Common myeloid progenitor, CD34-positive (primary cell): ENCODE results near the gene MAST2. TPM values are rescaled to one million over a fixed set of nuclear protein-coding genes. Genes with fewer than 3 reads are reported as not detected.

ENCODE experiments used
- CTCF ChIA-PET: fragments of 350-600 bp; sonication (Branson Sonifier 250); formaldehyde crosslinking; loops from one replicate; lab custom pipeline; 2021; ENCODE audit warnings: antibody characterized with exemption; lab: Charles Lee
- POLR2A ChIA-PET: fragments of 350-600 bp; sonication (Branson Sonifier 250); formaldehyde crosslinking; loops from one replicate; lab custom pipeline; 2021; ENCODE audit warnings: antibody characterized with exemption; lab: Charles Lee
- DNase-seq, 3 donors: peaks; one replicate each; pipeline versions ENCODE4 v3.0.0 to v3.0.0-alpha.2; 2013
- H3K27ac ChIP-seq, 2 experiments: 1 replicate in 1 of 2; 2 replicates in 1 of 2; pipeline ENCODE4 v1.7.0; 2013; ENCODE audit warnings: inconsistent platforms in 2 of 2, low read length in 2 of 2, mild to moderate bottlenecking in 2 of 2, low read depth in 1 of 2, moderate library complexity in 1 of 2; ENCODE audit not compliant: severe bottlenecking in 2 of 2, insufficient read depth in 1 of 2, poor library complexity in 1 of 2
- H3K27me3 ChIP-seq, 5 experiments: replicated peaks in 2 of 5; 1 replicate in 3 of 5; 2 replicates in 2 of 5; pipeline versions ENCODE4 v1.6.1 to v1.7.0; 2013; ENCODE audit warnings: low read length in 4 of 5, mild to moderate bottlenecking in 2 of 5, moderate library complexity in 2 of 5, inconsistent platforms in 1 of 5; ENCODE audit not compliant: insufficient read depth in 5 of 5, control insufficient read depth in 4 of 5
- H3K36me3 ChIP-seq, 4 experiments: 1 replicate in 2 of 4; 2 replicates in 2 of 4; pipeline versions ENCODE4 v1.6.1 to v1.7.0; 2013; ENCODE audit warnings: low read length in 3 of 4, control low read depth in 1 of 4, mild to moderate bottlenecking in 1 of 4; ENCODE audit not compliant: control insufficient read depth in 4 of 4, insufficient read depth in 4 of 4
- H3K4me1 ChIP-seq, 4 experiments: 1 replicate in 3 of 4; 2 replicates in 1 of 4; pipeline versions ENCODE4 v1.6.1 to v1.7.1; 2013; ENCODE audit warnings: low read length in 3 of 4, mild to moderate bottlenecking in 3 of 4, control low read depth in 1 of 4, inconsistent platforms in 1 of 4, moderate library complexity in 1 of 4; ENCODE audit not compliant: control insufficient read depth in 4 of 4, insufficient read depth in 4 of 4; ENCODE audit errors: control extremely low read depth in 1 of 4
- H3K4me3 ChIP-seq, 7 experiments: 1 replicate in 4 of 7; 2 replicates in 3 of 7; pipeline versions ENCODE4 v1.5.1 to v1.7.0; 2013; ENCODE audit warnings: mild to moderate bottlenecking in 7 of 7, low read length in 6 of 7, moderate library complexity in 6 of 7, inconsistent platforms in 2 of 7, low read depth in 2 of 7, control low read depth in 1 of 7; ENCODE audit not compliant: insufficient read depth in 4 of 7, control insufficient read depth in 1 of 7; ENCODE audit errors: extremely low read depth in 1 of 7
- H3K9me3 ChIP-seq, 5 experiments: 1 replicate in 4 of 5; 2 replicates in 1 of 5; pipeline versions ENCODE4 v1.6.1 to v1.7.1; 2013; ENCODE audit warnings: low read length in 4 of 5, mild to moderate bottlenecking in 2 of 5, inconsistent platforms in 1 of 5, low read depth in 1 of 5, moderate library complexity in 1 of 5; ENCODE audit not compliant: control insufficient read depth in 4 of 5, insufficient read depth in 2 of 5; ENCODE audit errors: control extremely low read depth in 1 of 5
- WGBS: methylation state at CpG from one replicate; pipeline ENCODE4 v1.1.5; 2013; ENCODE audit not compliant: insufficient coverage; 5-methylcytosine and 5-hydroxymethylcytosine counted together
- polyA plus RNA-seq: library from polyadenylated mRNA; unstranded; fragments of 120-200 nt; gene quantifications from one replicate; pipeline ENCODE4 v1.2.1, GENCODE V29; 2013

Gene MAST2
- 11.4 TPM for polyA plus RNA-seq

DNA sequence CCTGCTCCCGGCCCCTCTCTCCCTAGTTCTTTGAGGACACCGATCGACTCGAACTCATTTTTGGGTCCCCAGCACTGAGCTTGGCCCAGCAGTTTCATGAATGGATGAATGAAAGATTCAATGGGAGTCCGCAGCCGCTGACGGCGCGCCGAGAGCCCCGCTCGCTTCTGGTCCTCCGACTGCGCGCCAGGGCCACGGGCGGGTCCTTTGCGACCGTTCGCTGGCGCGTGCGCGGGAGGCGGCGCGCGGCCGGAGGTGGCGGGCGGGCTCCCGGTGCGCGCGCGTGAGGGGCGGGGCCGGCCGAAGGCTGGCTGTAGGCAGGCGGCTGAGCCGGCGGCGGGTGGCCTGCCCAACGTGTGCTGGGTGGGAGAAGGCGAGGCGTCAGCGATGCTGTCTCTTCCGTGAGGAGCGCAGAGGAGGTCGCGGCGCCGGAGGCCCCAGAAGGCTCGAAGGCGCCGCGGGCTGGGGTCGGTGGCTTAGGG is at the start of gene MAST2:
Gene MAST2 (plus strand): TSS at position 314 of the 482 bp plus-strand sequence. CDS start 284 bp downstream, outside the sequence.
- WGBS = under 1% methylated on average over 40 of the region's 58 CpGs
- Histone ChIP-seq H3K4me3 (peak within 1 kb of the TSS; percentile 63 to 91 (median 72)), H3K4me1 (peaks cover 0 to 24% (median 15%) of the 10 kb centered on the region in 4 experiments), H3K9me3 (no peaks in the 10 kb centered on the region), H3K36me3 (peaks cover 0 to 4% (median 2%) of the 10 kb centered on the region in 4 experiments), H3K27ac (peak within 1 kb of the TSS in 1 of 2 experiments; percentile 18), H3K27me3 (no peaks in the 10 kb centered on the region)
- ChIA-PET CTCF (no interaction called here), POLR2A (no interaction called here)
- peak; percentile 81 to 91 (median 88) for DNase-seq

DNA sequence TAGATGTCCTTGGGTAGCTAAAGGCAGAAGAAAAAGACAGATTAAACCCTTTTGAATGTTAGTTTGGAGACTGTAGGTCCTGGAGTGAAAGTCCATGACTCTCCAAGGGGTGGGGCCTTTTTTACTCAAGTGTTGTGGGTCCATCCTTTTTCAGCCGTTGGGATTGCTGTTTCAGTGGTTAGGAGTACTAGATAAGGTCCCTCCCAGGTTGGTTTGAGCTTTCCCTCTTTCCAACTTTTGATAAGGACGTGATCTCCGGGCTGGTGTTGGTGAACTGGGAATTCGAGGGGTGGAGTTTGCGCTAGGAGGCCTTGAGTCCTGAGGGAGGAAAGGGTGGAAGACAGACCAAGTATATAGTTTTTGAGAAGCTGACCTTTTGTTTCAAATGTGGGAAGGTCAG is 47.7 kb upstream of the MAST2 start:
- WGBS = 96% methylated on average over 5 of the region's 5 CpGs
- Histone ChIP-seq H3K36me3 (no peaks in the 10 kb centered on the region), H3K27ac (no peak overlapping the region), H3K27me3 (no peaks in the 10 kb centered on the region), H3K9me3 (peaks cover 0 to 18% (median 9%) of the 10 kb centered on the region in 5 experiments), H3K4me1 (peaks cover 3 to 11% (median 8%) of the 10 kb centered on the region in 4 experiments), H3K4me3 (no peak overlapping the region)
- ChIA-PET CTCF (no interaction called here), POLR2A (no interaction called here)
- DNase-seq = no peak

DNA sequence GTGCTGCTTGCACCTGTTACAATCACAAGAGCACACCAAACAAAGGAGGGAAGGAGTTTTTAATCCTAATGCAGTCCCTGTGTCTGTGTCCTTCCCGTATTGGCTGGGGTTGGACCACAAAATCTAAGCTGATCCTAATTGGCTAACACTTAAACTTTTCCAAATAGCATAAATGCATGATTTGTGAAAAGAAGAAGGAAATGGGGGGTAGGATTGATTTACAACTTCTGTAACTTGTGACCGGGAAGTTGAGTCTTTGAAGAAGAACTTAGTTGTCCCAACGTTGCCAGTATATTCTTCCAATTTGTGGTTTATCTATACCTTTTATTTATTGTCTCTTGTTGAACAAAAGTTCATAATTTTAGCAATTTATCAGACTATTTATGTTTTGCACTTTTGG is 41.1 kb upstream of the MAST2 start:
- Histone ChIP-seq H3K9me3 (peaks cover 0 to 13% (median 6%) of the 10 kb centered on the region in 5 experiments), H3K4me1 (no peaks in the 10 kb centered on the region), H3K27ac (no peak overlapping the region), H3K4me3 (no peak overlapping the region), H3K36me3 (no peaks in the 10 kb centered on the region), H3K27me3 (no peaks in the 10 kb centered on the region)
- ChIA-PET POLR2A (no interaction called here), CTCF (no interaction called here)
- no CpG with 5 or more reads among the region's 3 CpGs for WGBS
- DNase-seq = peak in 2 of 3 donors; percentile 11 to 28

DNA sequence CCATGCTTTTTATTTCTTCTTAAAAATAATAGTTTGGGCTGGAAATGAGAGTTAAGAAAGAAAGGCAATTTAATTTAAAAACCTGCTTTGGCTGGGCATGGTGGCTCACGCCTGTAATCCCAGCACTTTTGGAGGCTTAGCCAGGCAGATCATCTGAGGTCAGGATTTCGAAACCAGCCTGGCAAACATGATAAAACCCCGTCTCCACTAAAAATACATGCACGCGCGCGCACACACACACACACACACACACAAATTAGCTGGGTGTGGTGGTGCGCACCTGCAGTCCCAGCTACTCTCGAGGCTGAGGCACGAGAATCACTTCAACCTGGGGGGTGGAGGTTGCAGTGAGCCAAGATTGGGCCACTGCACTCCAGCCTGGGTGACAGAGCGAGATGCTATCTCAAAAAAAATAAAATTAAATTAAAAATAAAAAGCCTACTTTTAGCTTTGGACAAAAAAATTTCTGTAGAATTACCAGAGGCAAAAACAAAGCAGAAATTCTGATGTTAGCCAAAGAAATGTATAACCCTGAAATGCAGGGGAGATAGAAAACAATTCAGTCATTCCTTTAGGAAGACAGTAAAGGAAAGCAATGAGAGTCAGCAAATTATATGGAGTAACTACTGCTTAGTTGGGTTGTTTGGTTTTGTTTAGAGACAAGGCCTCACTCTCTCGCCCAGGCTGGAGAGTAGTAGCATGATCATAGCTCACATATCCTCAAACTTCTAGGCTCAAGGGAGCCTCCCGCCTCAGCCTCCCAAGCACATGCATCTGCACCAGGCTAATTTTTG is 37.2 kb upstream of the MAST2 start:
- H3K4me1 ChIP-seq = no peaks in the 10 kb centered on the region
- ChIA-PET POLR2A (no interaction called here), CTCF (no interaction called here)
- 100% methylated on average over 4 of the region's 13 CpGs for WGBS
- no peak overlapping the region for H3K4me3 ChIP-seq
- H3K27ac ChIP-seq = no peak overlapping the region
- peaks cover 0 to 9% (median 6%) of the 10 kb centered on the region in 5 experiments for H3K9me3 ChIP-seq
- DNase-seq = no peak
- H3K27me3 ChIP-seq = no peaks in the 10 kb centered on the region
- H3K36me3 ChIP-seq = no peaks in the 10 kb centered on the region

DNA sequence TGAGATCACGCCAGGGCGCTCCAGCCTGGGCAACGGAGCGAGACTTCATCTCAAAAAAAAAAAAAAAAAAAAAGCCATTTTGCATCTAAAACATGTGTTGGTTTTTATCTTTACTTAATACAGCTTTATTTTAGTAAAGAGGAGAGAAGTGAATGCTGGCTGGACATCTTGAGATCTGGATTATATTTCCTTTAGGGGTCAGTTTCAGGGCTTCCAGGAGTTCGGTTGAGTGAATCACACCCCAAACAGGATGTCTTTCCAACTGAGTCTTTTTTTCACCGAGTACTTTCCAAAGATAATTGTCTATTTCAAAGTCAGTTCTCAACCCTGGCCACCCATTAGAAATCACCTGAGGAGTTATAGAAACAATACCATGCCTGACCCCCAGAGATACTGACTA is 36.4 kb upstream of the MAST2 start:
- H3K9me3 ChIP-seq = peaks cover 0 to 3% (median 2%) of the 10 kb centered on the region in 5 experiments
- CTCF ChIA-PET = no interaction called here
- H3K4me1 ChIP-seq = no peaks in the 10 kb centered on the region
- no peak for DNase-seq
- H3K27ac ChIP-seq = no peak overlapping the region
- POLR2A ChIA-PET = no interaction called here
- no peaks in the 10 kb centered on the region for H3K36me3 ChIP-seq
- H3K4me3 ChIP-seq = no peak overlapping the region
- no peaks in the 10 kb centered on the region for H3K27me3 ChIP-seq
- 100% methylated on average over 1 of the region's 6 CpGs for WGBS

DNA sequence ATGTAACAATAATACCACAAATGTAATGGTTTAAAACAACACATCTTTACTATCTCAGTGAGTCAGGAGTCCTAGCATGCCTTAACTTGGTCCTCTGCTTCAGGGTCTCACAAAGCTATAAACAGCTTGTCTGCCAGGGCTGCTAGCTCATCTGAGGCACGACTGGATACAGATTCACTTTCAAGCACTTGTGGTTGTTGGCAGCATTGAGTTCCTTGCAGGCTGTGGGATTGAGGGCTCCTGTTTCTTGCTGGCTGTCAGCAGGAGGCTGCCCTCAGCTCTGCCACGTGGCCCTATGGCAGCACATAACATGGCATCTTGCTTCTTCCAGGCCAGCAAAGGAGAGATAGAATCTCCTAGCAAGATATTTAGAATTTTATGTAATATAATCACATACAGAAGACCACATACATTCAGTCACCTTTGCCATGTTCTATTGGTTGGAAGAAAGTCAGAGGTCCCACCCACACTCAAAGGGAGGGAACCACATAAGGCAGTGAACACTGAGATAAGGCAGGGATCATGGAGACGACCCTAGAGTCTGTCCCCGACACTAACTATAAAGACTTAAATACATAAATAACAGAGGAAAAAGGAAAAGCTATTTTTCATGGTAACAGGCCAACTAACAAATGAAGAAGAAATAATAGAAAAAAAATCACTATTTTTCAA is 34.0 kb upstream of the MAST2 start:
- Histone ChIP-seq H3K27ac (no peak overlapping the region), H3K27me3 (no peaks in the 10 kb centered on the region), H3K4me1 (no peaks in the 10 kb centered on the region), H3K9me3 (no peaks in the 10 kb centered on the region), H3K36me3 (no peaks in the 10 kb centered on the region), H3K4me3 (no peak overlapping the region)
- peak in 1 of 3 donors; percentile 20 for DNase-seq
- CTCF ChIA-PET = no interaction called here
- WGBS = 44% methylated on average over 1 of the region's 4 CpGs
- POLR2A ChIA-PET = no interaction called here

DNA sequence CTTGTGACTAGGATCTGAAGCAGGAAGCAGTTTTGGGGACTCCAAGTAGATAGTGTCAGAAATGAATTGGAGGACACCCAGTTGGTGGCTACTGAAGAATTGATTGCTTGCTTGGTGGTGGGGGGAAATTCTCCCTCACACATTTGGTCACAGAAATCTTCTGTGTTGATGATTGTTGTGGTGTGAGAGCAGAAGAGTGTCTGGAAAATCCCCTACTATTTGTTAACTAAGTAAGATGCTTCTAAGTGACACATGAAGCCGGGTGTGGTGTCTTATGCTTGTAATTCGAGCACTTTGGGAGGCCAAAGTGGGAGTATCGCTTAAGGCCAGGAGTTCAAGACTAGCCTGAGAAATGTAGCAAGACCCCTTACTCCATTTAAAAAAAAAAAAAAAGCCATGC is 30.4 kb upstream of the MAST2 start:
- H3K36me3 ChIP-seq = no peaks in the 10 kb centered on the region
- POLR2A ChIA-PET = interaction anchor here (0.6 kb wide), 1 partner anchor 137 kb away, joined by 5 read pairs; no protein-coding TSS in a partner anchor
- no peak overlapping the region for H3K4me3 ChIP-seq
- WGBS = no CpG with 5 or more reads among the region's 3 CpGs
- no peaks in the 10 kb centered on the region for H3K4me1 ChIP-seq
- CTCF ChIA-PET = interaction anchor here (0.6 kb wide), 1 partner anchor 403 kb away, joined by 3 read pairs; no protein-coding TSS in a partner anchor
- DNase-seq = no peak
- H3K27ac ChIP-seq = no peak overlapping the region
- H3K9me3 ChIP-seq = no peaks in the 10 kb centered on the region
- no peaks in the 10 kb centered on the region for H3K27me3 ChIP-seq
